Suppressor macrophage treated with lipopolysaccharide for 1 hour (primary cell): ENCODE results near the gene PCDHB5.
A peak's percentile ranks its signal among the peaks of the same experiment; 100 is the strongest.
"Not testable (repeated sequence)": the region's sequence is repeated elsewhere in the genome, so short reads cannot be mapped to it uniquely, and the experiment has no call there.

Source experiments
- DNase-seq, 3 donors: peaks; one replicate each; pipeline ENCODE4 v3.0.0-alpha.2; 2020 to 2022

Gene PCDHB5

GRCh38 chr5:141155540-141156374 is 20.8 kb downstream of the PCDHB5 start:
- DNase-seq, result no peak

DNA sequence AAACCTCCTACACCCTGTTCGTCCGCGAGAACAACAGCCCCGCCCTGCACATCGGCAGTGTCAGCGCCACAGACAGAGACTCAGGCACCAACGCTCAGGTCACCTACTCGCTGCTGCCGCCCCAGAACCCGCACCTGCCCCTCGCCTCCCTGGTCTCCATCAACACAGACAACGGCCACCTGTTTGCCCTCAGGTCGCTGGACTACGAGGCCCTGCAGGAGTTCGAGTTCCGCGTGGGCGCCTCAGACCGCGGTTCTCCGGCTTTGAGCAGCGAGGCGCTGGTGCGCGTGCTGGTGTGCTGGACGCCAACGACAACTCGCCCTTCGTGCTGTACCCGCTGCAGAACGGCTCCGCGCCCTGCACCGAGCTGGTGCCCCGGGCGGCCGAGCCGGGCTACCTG is 22.4 kb downstream of the PCDHB5 start:
- DNase-seq, result not testable (repeated sequence)

DNA sequence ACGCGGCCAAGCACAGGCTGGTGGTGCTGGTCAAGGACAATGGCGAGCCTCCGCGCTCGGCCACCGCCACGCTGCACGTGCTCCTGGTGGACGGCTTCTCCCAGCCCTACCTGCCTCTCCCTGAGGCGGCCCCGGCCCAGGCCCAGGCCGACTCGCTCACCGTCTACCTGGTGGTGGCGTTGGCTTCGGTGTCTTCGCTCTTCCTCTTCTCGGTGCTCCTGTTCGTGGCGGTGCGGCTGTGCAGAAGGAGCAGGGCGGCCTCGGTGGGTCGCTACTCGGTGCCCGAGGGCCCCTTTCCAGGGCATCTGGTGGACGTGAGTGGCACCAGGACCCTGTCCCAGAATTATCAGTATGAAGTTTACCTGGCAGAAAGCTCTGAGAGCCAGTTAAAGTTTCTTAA is 22.9 kb downstream of the PCDHB5 start:
- DNase-seq, result not testable (repeated sequence)

DNA sequence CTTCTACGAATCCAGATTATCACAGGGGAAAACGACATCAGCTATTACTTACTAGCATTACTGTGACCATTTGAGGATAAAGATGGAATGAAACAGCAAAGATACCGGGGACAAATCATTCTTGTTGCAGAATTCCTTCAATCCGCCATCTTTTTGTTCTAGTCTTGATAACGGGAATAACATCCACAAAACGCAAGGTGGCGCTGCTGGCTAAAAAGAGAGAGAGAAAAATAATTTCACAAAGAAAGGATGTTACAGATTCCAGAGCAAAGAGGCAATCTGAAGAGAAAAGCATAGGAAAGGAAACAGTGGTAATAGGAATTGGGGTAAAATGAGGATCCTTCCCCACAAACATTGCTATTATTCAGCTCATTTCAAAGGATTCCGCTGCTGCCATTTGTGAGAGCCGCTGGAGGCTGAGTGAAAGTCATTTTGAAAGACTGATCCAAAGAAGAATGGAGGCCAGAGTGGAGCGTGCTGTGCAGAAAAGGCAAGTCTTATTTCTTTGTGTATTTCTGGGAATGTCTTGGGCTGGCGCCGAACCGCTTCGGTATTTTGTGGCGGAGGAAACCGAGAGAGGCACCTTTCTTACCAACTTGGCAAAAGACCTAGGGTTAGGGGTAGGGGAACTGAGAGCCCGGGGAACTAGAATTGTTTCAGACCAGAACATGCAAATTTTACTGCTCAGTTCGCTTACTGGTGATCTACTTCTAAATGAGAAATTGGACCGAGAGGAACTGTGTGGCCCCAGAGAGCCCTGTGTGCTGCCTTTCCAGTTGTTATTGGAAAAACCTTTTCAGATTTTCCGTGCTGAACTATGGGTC is 37.6 kb downstream of the PCDHB5 start, which contains the start of gene PCDHB7:
Gene PCDHB7 (plus strand): TSS at position 264 of the 824 bp plus-strand sequence. CDS start 192 bp downstream, at position 456.
- DNase-seq, result peak in 2 of 3 donors; percentile 7 to 20

DNA sequence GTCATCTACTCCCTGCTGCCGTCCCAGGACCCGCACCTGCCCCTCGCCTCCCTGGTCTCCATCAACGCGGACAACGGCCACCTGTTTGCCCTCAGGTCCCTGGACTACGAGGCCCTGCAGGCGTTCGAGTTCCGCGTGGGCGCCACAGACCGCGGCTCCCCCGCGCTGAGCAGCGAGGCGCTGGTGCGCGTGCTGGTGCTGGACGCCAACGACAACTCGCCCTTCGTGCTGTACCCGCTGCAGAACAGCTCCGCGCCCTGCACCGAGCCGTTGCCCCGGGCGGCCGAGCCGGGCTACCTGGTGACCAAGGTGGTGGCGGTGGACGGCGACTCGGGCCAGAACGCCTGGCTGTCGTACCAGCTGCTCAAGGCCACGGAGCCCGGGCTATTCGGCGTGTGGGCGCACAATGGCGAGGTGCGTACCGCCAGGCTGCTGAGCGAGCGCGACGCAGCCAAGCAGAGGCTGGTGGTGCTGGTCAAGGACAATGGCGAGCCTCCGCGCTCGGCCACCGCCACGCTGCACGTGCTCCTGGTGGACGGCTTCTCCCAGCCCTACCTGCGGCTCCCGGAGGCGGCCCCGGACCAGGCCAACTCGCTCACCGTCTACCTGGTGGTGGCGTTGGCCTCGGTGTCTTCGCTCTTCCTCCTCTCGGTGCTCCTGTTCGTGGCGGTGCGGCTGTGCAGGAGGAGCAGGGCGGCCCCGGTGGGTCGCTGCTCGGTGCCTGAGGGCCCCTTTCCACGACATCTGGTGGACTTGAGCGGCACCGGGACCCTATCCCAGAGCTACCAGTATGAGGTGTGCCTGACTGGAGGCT is 39.5 kb downstream of the PCDHB5 start:
- not testable (repeated sequence) for DNase-seq

DNA sequence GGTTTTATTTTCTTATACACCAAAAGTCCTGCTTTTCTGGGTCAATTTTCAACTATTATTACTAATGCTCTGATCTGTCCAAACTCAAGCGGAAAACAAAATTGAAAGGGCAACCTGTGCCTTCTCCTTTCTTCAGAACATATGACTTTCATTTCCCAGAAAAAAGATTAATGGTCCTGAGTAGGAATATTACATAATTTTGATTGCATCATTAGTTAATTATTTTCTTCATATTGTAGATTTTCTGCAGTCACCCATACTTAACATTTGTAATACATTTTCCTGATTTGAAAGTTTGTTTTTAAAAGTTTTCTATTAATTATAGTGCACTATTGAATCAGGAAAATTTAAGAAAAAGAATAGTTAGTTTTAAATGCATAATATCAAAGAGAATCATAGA is 40.9 kb downstream of the PCDHB5 start:
- no peak for DNase-seq

DNA sequence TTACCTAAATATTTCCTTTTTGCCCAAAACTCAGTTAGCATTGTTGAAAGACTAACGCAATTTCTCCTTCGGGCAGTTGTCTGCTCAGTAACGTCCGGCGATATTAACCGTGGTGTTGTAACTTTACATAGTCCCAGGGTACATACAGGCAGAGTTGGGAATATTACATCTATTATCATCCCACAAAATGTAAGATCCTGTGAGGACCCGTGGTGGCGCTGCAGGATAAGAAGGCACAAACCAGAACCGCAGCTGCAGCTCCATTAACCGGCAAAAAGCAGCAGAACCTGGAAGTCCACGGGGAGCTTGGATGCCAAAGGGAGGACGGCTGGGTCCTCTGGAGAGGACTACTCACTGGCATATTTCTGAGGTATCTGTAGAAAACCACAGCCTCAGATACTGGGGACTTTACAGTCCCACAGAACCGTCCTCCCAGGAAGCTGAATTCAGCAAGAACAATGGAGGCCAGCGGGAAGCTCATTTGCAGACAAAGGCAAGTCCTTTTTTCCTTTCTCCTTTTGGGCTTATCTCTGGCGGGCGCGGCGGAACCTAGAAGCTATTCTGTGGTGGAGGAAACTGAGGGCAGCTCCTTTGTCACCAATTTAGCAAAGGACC is 42.7 kb downstream of the PCDHB5 start, which contains the start of gene PCDHB8:
Gene PCDHB8 (plus strand): TSS at position 214 of the 615 bp plus-strand sequence. CDS start 245 bp downstream, at position 459.
- not testable (repeated sequence) for DNase-seq

- DNase-seq, result not testable (repeated sequence)
Observed at GRCh38 chr5:141179371-141179770, 44.4 kb downstream of the PCDHB5 start.

GRCh38 chr5:141179876-141180275 is 44.9 kb downstream of the PCDHB5 start:
- DNase-seq, result not testable (repeated sequence)

DNA sequence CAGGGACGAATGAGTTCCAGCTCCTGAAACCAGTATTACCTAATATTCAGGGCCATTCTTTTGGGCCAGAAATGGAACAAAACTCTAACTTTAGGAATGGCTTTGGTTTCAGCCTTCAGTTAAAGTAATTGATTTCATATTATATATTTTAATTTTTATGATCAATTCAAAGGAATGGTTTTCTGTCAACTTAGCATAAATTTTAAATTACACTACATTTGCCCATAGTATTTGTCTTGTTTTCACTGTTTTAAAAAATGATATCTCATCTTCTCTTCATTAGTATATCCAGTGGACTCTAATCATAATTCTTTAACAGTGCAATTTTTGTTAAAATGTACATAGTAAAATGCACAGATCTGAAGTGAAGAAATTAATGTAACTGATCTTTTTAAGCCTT is 45.3 kb downstream of the PCDHB5 start:
- no peak for DNase-seq

- DNase-seq, result no peak
Observed at GRCh38 chr5:141182248-141182647, 47.2 kb downstream of the PCDHB5 start, which contains the start of gene PCDHB16. Gene PCDHB16, plus strand, starts transcription at chr5:141182387. Its CDS starts 173 bp downstream, at chr5:141182560.

DNA sequence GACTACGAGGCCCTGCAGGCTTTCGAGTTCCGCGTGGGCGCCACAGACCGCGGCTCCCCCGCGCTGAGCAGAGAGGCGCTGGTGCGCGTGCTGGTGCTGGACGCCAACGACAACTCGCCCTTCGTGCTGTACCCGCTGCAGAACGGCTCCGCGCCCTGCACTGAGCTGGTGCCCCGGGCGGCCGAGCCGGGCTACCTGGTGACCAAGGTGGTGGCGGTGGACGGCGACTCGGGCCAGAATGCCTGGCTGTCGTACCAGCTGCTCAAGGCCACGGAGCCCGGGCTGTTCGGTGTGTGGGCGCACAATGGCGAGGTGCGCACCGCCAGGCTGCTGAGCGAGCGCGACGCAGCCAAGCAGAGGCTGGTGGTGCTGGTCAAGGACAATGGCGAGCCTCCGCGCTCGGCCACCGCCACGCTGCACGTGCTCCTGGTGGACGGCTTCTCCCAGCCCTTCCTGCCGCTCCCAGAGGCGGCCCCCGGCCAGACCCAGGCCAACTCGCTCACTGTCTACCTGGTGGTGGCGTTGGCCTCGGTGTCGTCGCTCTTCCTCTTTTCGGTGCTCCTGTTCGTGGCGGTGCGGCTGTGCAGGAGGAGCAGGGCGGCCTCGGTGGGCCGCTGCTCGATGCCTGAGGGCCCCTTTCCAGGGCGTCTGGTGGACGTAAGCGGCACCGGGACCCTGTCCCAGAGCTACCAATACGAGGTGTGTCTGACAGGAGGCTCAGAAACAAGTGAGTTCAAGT is 49.3 kb downstream of the PCDHB5 start:
- DNase-seq, result not testable (repeated sequence)

GRCh38 chr5:141186897-141187512 is 52.0 kb downstream of the PCDHB5 start, which contains the start of gene PCDHB9:
Gene PCDHB9, plus strand, starts transcription at chr5:141187161. Its CDS starts 158 bp downstream, at chr5:141187319.
- DNase-seq, result peak in 2 of 3 donors; percentile 20 to 31
